ENCODE results near the gene XAGE1B. TPM values are rescaled to one million over a fixed set of nuclear protein-coding genes. Genes with fewer than 3 reads are reported as not detected.

XAGE1B gene
- total RNA-seq, 1 donor from 2014 or later: not detected

Other genes starting within 250 kb of the XAGE1B start
- gene XAGE2, start 148.0 kb downstream of the XAGE1B start, total RNA-seq: not detected
- gene XAGE1A, start 21.3 kb downstream of the XAGE1B start, total RNA-seq: not detected
- not detected for gene SSX7, start 137.8 kb upstream of the XAGE1B start, total RNA-seq
- gene SSX2, start 190.1 kb upstream of the XAGE1B start, total RNA-seq: not detected
- gene SSX2B, start 234.2 kb upstream of the XAGE1B start, total RNA-seq: not detected

Data from Right ventricle myocardium inferior (tissue), 1 donor.